K562 (cell line): ENCODE measurements around the gene PIK3R1.

Experiments used
- DPF2 ChIP-seq: fragments of 450-650 bp; IDR thresholded peaks from 2 replicates; pipeline ENCODE4 v1.6.1; 2016
- EZH2 ChIP-seq: IDR thresholded peaks from 2 replicates; pipeline ENCODE4 v1.6.1; 2012; ENCODE audit warnings: low read depth, mild to moderate bottlenecking, inconsistent platforms, low read length, borderline replicate concordance
- HMG20A ChIP-seq: fragments of 450-650 bp; formaldehyde crosslinking; conservative IDR thresholded peaks from 2 replicates; pipeline ENCODE4 v1.4.0; 2020; ENCODE audit warnings: mild to moderate bottlenecking, mixed read lengths
- MAFK ChIP-seq: IDR thresholded peaks from 2 replicates; pipeline ENCODE4 v1.6.1; 2011; ENCODE audit warnings: low read length, improper control_type of control experiment
- SNIP1 ChIP-seq: fragments of 450-650 bp; IDR thresholded peaks from 2 replicates; pipeline ENCODE4 v1.7.1; 2017; ENCODE audit warnings: low read depth, mild to moderate bottlenecking
- SP1 ChIP-seq: sonication (generic); formaldehyde crosslinking; IDR thresholded peaks from 2 replicates; pipeline ENCODE4 v1.8.1; 2022; ENCODE audit warnings: mild to moderate bottlenecking, missing genetic modification reagents
- ZNF274 ChIP-seq: IDR thresholded peaks from 2 replicates; pipeline ENCODE4 v1.6.1; 2011; ENCODE audit warnings: low read depth, mild to moderate bottlenecking, low read length, moderate library complexity, borderline replicate concordance
- ZZZ3 ChIP-seq: fragments of 450-650 bp; IDR thresholded peaks from 2 replicates; pipeline ENCODE4 v1.6.1; 2016; ENCODE audit warnings: antibody characterized with exemption, mild to moderate bottlenecking, moderate library complexity
- TF ChIP-seq, protein P1 (sequence below): fragments of 450-650 bp; formaldehyde crosslinking; IDR thresholded peaks from 2 replicates; pipeline ENCODE4 v1.4.0; 2022; ENCODE audit warnings: missing genetic modification characterization
- TF ChIP-seq, protein P2 (sequence below), 3 experiments: IDR thresholded peaks in 2 of 3; conservative IDR thresholded peaks in 1 of 3; 2 replicates each; pipeline ENCODE4 v1.5.1; 2011 to 2012; ENCODE audit warnings: low read length in 3 of 3, mild to moderate bottlenecking in 3 of 3, control low read depth in 2 of 3, improper control_type of control experiment in 1 of 3, inconsistent platforms in 1 of 3, low read depth in 1 of 3, mixed read lengths in 1 of 3, moderate library complexity in 1 of 3; ENCODE audit not compliant: insufficient read depth in 2 of 3
- TF ChIP-seq, protein P3 (sequence below): fragments of 250-450 bp; sonication (Bioruptor Pico); IDR thresholded peaks from 2 replicates; pipeline ENCODE4 v1.5.0; 2020; ENCODE audit warnings: mild to moderate bottlenecking, borderline replicate concordance
- TF ChIP-seq, protein P4 (sequence below): fragments of 250-450 bp; sonication (Bioruptor Pico); IDR thresholded peaks from 2 replicates; pipeline ENCODE4 v1.5.0; 2021; ENCODE audit warnings: mild to moderate bottlenecking, borderline replicate concordance
- TF ChIP-seq, protein P5 (sequence below): sonication (generic); formaldehyde crosslinking; IDR thresholded peaks from 2 replicates; pipeline ENCODE4 v1.8.0; 2022; ENCODE audit warnings: mild to moderate bottlenecking, low read depth, missing genetic modification reagents
- TF ChIP-seq, protein P6 (sequence below): sonication (generic); formaldehyde crosslinking; IDR thresholded peaks from 2 replicates; pipeline ENCODE4 v1.8.0; 2023; ENCODE audit warnings: mild to moderate bottlenecking, missing genetic modification reagents

DNA sequence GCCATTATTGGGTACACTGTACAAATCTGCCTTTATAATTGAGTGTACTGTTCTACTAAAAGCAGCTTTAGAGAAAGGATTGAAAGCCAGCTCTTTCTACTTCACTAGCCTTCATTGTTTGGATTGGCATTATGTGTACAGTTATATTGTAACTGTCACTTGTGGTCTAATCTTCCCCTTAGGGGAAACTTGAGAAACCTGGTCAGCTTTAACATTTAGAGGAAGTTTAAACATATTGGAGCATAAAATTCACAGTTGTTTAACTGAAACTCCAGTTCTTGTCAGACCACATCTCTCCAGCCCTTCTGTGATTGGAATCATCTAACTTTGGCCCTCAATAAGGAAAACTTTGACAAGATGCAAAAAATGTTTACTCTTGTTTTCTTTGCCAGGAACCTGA, 24.6 kb downstream of the PIK3R1 start:
- TF ChIP-seq EZH2 = no peak
- TF ChIP-seq MAFK = no peak
- TF ChIP-seq, protein P1, sequence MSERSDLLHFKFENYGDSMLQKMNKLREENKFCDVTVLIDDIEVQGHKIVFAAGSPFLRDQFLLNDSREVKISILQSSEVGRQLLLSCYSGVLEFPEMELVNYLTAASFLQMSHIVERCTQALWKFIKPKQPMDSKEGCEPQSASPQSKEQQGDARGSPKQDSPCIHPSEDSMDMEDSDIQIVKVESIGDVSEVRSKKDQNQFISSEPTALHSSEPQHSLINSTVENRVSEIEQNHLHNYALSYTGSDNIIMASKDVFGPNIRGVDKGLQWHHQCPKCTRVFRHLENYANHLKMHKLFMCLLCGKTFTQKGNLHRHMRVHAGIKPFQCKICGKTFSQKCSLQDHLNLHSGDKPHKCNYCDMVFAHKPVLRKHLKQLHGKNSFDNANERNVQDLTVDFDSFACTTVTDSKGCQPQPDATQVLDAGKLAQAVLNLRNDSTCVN (CRISPR knock-in tag) = no peak
- TF ChIP-seq, protein P2, sequence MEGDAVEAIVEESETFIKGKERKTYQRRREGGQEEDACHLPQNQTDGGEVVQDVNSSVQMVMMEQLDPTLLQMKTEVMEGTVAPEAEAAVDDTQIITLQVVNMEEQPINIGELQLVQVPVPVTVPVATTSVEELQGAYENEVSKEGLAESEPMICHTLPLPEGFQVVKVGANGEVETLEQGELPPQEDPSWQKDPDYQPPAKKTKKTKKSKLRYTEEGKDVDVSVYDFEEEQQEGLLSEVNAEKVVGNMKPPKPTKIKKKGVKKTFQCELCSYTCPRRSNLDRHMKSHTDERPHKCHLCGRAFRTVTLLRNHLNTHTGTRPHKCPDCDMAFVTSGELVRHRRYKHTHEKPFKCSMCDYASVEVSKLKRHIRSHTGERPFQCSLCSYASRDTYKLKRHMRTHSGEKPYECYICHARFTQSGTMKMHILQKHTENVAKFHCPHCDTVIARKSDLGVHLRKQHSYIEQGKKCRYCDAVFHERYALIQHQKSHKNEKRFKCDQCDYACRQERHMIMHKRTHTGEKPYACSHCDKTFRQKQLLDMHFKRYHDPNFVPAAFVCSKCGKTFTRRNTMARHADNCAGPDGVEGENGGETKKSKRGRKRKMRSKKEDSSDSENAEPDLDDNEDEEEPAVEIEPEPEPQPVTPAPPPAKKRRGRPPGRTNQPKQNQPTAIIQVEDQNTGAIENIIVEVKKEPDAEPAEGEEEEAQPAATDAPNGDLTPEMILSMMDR (IDR thresholded peaks at IDR 0.05 in 2 of 3, conservative IDR thresholded peaks at IDR 0.05 in 1 of 3; ENCODE audit: insufficient read depth in 2 of 3, low read depth in 1 of 3, low read length in 3 of 3) = no peak
- no peak for TF ChIP-seq ZZZ3
- TF ChIP-seq, protein P3, sequence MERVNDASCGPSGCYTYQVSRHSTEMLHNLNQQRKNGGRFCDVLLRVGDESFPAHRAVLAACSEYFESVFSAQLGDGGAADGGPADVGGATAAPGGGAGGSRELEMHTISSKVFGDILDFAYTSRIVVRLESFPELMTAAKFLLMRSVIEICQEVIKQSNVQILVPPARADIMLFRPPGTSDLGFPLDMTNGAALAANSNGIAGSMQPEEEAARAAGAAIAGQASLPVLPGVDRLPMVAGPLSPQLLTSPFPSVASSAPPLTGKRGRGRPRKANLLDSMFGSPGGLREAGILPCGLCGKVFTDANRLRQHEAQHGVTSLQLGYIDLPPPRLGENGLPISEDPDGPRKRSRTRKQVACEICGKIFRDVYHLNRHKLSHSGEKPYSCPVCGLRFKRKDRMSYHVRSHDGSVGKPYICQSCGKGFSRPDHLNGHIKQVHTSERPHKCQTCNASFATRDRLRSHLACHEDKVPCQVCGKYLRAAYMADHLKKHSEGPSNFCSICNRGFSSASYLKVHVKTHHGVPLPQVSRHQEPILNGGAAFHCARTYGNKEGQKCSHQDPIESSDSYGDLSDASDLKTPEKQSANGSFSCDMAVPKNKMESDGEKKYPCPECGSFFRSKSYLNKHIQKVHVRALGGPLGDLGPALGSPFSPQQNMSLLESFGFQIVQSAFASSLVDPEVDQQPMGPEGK (CRISPR knock-in tag) = no peak
- no peak for TF ChIP-seq ZNF274
- TF ChIP-seq HMG20A (CRISPR knock-in tag) = no peak
- TF ChIP-seq DPF2 = no peak
- TF ChIP-seq, protein P4, sequence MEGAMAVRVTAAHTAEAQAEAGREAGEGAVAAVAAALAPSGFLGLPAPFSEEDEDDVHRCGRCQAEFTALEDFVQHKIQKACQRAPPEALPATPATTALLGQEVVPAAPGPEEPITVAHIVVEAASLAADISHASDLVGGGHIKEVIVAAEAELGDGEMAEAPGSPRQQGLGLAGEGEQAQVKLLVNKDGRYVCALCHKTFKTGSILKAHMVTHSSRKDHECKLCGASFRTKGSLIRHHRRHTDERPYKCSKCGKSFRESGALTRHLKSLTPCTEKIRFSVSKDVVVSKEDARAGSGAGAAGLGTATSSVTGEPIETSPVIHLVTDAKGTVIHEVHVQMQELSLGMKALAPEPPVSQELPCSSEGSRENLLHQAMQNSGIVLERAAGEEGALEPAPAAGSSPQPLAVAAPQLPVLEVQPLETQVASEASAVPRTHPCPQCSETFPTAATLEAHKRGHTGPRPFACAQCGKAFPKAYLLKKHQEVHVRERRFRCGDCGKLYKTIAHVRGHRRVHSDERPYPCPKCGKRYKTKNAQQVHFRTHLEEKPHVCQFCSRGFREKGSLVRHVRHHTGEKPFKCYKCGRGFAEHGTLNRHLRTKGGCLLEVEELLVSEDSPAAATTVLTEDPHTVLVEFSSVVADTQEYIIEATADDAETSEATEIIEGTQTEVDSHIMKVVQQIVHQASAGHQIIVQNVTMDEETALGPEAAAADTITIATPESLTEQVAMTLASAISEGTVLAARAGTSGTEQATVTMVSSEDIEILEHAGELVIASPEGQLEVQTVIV = no peak
- no peak for TF ChIP-seq SP1 (CRISPR knock-in tag)
- TF ChIP-seq, protein P5, sequence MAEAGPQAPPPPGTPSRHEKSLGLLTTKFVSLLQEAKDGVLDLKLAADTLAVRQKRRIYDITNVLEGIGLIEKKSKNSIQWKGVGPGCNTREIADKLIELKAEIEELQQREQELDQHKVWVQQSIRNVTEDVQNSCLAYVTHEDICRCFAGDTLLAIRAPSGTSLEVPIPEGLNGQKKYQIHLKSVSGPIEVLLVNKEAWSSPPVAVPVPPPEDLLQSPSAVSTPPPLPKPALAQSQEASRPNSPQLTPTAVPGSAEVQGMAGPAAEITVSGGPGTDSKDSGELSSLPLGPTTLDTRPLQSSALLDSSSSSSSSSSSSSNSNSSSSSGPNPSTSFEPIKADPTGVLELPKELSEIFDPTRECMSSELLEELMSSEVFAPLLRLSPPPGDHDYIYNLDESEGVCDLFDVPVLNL = no peak
- TF ChIP-seq SNIP1 = no peak
- TF ChIP-seq, protein P6, sequence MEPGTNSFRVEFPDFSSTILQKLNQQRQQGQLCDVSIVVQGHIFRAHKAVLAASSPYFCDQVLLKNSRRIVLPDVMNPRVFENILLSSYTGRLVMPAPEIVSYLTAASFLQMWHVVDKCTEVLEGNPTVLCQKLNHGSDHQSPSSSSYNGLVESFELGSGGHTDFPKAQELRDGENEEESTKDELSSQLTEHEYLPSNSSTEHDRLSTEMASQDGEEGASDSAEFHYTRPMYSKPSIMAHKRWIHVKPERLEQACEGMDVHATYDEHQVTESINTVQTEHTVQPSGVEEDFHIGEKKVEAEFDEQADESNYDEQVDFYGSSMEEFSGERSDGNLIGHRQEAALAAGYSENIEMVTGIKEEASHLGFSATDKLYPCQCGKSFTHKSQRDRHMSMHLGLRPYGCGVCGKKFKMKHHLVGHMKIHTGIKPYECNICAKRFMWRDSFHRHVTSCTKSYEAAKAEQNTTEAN (CRISPR knock-in tag) = no peak
